NCI-H345 treated with DMSO at 0.1 percent for 48 hours (cell line): ENCODE measurements around the gene HPCA.

ENCODE experiments used
- DNase-seq: peaks from one replicate; lab custom pipeline; 2025; ENCODE audit not compliant: unreplicated experiment; lab: John Stamatoyannopoulos, UW

The HPCA gene

DNA sequence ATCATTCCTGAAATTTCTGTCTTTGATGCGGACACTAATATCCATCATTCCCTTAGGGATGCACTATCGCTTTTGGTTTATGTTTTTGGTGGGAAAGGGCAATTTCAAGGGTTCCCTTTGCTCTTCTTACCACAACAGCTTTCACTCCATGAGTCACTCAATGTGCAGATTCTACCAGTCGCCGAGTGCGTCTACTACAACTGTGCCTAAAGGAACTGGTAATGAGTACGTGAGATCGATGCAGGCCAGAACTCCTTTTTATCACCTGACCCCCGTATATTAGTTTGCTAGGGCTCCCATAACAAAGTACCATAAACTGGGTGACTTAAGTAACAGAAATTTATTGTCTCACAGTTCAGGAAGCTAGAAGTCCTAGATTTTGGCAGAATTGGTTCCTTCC is 42.4 kb downstream of the HPCA start:
- DNase-seq: no peak

DNA sequence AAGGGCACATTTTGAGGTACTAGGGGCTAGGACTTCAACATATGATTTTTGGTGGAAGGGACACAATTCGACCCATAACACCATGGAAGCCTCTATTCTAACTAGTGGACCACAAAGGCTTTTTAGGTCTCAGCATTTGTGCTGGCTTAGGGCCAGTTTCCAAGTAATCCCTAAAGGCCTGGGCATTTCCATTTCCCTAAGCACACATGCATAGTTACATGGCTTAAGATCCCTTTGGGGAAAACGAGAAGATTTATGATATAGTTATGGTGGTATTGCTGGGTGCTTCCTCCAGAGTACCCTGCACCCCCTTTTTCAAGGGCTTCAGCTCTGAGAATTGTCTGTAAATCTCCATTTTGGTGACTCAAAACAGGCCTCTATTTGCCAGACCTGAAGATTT is 43.1 kb downstream of the HPCA start:
- DNase-seq: no peak

DNA sequence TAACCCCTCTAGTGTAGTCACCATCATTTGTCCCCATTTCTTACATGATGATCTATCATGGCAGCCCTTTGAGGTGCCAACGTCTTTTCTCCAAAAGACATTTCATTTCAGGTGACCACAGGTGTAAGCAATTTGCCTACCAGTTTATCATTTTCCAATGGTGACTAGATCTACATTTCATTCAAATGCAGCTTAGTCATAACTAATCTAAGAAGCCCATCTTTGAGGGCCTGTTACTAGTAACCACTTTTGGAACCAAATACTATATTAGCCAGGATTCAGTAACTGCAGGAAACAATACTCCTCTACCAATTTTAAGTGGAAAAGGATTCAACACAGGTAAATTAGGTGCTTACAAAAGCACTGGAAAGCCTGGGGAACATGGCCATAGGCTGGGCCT is 45.5 kb downstream of the HPCA start:
- no peak for DNase-seq

DNA sequence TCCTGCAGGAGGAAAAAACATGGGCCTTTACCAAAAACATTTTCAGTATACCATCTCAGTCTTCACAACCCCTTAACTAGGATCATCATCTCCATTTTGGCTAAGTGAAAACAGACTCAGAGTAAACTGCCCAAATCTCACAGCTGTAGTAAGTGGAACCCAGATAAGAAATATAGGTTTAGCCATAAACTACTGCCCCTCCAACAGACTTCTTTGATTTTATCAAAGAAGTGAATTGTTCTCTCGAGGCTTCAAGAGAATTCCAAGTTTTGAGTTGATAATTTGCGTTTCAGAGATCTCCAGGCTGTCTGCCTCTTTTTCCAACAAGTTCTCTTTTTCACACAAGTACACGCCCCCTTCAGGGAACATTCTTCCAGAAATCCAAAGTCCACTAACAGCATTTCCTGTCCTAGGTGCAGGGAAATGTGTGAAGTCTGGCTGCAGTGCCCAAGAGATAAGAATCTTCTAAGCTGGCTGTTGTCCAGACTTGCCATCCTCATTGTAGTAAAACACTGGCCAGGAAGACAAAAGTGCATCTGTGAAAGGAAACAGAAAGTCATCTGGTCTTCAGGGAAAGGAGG is 47.5 kb downstream of the HPCA start:
- no peak for DNase-seq

DNA sequence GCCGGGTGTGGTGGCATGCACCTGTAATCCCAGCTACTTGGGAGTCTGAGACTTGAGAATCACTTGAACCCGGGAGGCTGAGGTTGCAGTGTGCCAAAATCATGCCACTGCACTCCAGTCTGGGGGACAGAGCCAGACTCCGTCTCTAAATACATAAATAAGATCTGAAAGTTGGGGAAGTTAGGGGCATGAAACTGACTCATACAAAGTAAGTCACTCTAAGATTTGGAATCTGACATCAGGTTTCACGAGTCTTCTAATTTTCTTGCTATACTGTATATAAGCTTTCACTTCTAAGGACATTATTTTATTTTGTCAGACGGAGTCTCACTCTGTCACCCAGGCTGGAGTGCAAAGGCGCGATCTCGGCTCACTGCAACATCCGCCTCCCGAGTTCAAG is 48.2 kb downstream of the HPCA start:
- no peak for DNase-seq

DNA sequence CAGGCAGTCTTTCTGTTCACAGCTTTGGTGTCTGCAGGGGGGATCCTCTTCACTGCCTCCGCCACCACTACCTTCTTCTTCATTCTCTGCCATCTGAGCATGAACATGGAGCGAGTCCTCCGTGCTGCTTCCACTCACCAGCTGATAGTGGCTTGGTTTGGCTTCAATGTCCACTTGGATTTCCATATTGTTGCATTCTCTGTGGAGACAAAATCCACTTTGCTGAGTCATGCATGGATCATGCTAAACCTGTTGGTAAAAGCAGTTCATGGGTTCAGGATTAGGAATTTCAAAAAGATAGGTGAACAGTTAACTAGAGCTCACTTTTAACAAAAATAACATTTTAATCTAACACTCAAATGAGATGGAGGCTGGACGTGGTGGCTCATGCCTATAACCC is 50.8 kb downstream of the HPCA start:
- DNase-seq: no peak

DNA sequence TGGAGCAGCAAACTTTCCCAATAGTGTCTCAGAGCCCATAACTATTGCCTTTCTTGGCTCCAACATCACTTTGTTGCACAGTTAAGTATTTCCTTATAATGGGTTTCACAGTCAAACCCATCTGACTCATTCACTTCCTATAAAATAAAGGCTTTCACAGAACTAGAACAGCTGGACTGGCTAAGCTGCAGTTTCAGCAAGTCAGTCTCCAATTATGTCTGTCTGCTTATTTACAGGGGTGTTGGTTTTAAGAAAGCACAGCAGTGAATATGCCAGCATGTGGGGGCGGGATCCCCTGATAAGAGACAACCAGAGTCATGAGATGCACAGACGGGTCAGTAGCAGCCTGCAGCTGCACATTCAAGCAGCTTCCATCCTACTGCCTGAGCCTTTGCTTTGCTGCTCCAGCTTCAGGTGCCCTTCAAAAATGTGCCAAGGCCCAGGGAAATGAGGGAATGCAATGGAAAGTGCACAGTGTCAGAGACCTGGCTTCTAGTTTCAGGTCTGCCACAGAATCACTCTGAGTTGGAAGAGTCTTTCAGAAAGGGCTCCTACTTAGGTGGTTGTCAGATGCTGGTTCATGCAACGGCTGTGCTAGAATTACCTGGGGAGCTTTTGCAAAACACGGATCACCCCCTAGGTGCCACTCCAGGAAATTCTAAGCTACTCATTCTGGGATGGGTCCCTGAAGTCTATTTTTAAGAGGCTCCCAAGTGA is 53.5 kb downstream of the HPCA start:
- no peak for DNase-seq

DNA sequence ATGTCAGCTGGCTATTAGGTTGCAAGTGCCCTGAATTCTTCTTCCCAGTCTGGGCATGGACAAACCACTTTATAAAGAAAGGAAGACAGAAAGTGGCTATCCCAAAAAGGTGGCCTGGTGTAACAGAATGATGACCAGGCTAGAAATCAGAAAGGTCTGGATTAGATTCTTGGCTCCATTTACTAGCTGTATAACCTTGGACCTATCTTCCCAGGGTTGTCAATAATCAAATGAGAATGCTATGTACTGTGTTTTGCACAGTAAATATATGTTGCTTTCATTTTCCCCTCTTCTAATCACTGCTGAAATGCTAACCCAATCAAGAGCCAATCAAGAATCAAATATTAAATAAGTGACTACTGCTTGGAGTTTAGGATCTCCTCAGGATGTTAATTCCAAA is 57.9 kb downstream of the HPCA start:
- DNase-seq: no peak
